Measurements from ENCODE around the gene PAEP.

- no peak for TF ChIP-seq CTCF (IDR thresholded peaks at IDR 0.05)
- no peak for TF ChIP-seq POLR2AphosphoS5 (IDR thresholded peaks at IDR 0.05)
- TF ChIP-seq POLR2A (IDR thresholded peaks at IDR 0.05): no peak
These were observed 37.3 kb upstream of the PAEP start for GRCh38 chr9:135524130-135524861.

All from prostate gland (tissue), 2 donors.